ENCODE measurements around the gene TCF4.

- TF ChIP-seq SUZ12 (IDR thresholded peaks at IDR 0.05) (no peak), LEF1 (IDR thresholded peaks at IDR 0.05; ENCODE audit: borderline replicate concordance) (no peak), HDGF (IDR thresholded peaks at IDR 0.05; ENCODE audit: borderline replicate concordance) (no peak), FOXM1 (IDR thresholded peaks at IDR 0.05; ENCODE audit: borderline replicate concordance) (no peak)
These were observed 57.8 kb downstream of the TCF4 start for GRCh38 chr18:55530166-55530565.

Measured in HEK293T (cell line).